ENCODE results near the gene BICDL2.
"Not testable (repeated sequence)": the region's sequence is repeated elsewhere in the genome, so short reads cannot be mapped to it uniquely, and the experiment has no call there.

BICDL2 gene

DNA sequence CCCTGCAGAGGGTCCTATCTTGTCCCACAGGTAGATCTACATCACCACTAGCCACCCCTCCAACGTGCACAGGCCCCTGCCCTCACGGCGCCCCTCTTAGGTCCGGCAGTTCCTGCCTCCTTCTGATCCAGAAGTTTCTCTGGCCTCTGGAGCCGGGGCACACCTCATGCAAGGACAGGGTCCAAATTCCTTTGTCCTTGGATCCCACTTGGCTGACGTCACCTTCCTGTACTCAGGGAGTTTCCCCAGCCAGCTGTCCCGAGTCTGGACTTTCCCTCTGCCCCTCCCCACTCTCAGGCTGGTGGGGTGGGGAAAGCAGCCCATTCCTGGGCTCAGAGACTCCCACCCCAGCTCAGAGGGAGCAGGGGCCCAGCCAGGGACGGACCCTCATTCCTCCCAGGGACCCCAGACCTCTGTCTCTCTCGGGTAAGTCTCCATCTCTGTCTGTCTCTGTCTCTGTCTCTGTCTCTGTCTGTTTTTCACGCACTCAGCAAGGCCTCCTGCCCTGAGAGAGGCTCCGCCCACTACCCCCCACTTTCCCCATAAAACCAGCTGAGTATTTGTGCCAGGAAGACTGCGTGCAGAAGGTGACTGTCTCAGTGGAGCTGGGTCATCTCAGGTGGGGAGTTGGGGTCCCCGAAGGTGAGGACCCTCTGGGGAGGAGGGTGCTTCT, 28.5 kb upstream of the BICDL2 start, which contains the start of gene IL32:
IL32 (plus strand) TSS at position 572 of the 673 bp plus-strand sequence. CDS start 172 bp downstream, outside the sequence.
- DNase-seq (ENCODE audit: low read depth): peak; percentile 67

- DNase-seq (ENCODE audit: low read depth): no peak
These were observed 27.1 kb upstream of the BICDL2 start for GRCh38 chr16:3063625-3064386.

DNA sequence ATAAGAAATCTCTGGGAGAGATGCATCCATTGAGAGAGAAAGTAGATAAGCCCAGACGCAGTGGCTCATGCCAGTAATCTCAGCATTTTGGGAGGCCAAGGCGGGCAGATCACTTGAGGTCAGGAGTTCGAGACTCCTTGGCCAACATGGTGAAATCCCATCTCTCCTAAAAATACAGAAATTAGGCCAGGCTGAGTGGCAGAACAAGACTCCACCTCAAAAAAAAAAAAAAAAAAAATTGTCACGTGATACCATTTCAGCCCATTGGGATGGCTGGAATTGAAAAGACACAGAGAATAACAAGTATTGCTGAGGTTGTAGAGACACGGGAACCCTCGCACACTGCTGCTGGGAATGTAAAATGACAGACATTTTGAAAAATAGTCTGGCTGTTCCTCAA, 25.8 kb upstream of the BICDL2 start:
- no peak for DNase-seq (ENCODE audit: low read depth)

DNA sequence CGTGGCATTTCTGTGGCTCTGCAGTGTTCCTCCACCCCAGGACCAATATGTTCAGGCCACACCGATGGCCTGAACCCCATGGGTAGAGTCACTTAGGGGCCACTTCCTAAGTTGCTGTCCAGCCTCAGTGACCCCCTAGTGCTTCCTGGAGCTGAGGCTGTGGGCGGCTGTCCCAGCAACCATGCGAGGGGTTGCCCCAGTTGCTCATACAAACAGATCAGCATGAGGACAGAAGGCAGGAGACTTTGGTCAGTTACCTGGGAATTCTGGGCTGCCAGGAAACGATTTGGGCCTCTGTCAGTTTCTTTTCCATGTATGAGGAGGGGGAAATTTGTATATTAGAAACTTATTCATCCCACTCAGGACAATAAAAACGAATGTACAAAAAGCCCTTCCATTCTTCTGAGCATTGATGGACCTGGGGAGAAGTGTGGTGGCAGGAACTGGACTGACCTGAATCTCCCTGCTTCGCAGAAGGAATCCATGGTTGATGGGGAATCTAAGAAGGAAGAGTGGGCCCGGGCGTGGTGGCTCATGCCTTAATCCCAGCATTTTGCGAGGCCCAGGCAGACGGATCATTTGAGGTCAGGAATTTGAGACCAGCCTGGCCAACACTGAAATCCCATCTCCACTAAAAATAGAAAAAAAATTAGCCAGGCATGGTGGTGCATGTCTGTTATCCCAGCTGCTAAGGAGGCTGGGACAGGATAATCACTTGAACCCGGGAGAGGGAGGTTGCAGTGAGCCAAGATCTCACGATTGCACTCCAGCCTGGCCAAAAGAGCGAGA, 23.8 kb upstream of the BICDL2 start:
- DNase-seq (ENCODE audit: low read depth): no peak

DNA sequence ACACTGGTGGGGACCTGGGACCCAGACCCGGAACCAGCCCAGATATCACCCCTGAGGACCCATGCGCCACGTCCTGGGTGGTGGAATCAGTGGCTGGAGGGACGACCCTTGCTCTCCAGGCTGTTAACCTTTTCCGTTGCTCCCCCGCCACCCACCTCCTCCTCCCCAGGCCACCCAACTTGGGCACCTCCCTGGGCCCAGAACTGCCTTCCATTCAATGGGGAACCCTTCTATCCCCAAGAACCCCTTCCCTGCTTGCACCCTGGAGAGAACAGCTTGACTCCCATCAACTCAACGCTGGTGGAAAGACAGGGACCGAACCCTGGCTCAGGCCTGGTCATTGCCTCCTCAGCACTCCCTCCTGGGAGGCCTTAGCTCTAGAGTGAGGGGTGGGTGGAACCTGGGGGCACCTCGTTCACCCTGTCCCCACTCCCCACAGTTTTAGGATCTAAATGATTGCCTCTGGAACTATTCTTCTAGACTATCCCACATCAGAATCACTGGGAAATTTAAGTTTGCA, 23.0 kb upstream of the BICDL2 start:
- no peak for DNase-seq (ENCODE audit: low read depth)

DNA sequence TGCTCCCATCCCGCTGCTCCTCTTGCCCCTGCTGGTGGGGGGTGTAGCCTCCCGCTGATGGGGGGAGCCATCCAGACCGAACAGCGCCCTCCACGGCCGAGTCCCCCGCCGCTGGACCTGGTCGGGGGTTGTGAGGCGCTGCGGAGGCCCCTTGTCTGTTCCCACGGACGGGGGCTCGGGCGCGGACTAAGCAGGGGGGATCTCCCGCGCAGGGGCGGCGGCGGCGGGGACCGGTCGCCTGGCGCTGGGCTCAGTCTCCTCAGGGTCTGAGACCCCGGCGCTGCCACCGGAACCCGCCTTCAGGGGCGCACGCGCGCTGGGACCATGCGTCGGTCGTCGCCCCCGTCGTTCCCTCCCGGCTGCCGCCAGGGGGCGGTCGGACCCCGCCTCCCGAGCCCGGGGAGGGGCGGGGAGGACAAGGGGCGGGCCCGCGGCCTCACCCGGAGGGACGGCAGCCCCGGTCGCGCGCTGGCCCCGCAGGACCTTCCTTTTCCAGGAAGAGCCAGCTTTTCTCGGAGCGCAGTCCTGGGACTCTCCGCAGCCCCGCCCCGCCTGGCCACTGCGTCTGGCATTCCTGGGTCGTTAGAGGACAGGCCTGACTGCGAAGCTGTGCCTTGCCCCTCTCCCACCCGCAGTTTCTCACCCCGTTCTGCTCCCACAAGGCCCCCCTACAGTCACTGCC, 22.4 kb upstream of the BICDL2 start:
- DNase-seq (ENCODE audit: low read depth): peak; percentile 90

DNA sequence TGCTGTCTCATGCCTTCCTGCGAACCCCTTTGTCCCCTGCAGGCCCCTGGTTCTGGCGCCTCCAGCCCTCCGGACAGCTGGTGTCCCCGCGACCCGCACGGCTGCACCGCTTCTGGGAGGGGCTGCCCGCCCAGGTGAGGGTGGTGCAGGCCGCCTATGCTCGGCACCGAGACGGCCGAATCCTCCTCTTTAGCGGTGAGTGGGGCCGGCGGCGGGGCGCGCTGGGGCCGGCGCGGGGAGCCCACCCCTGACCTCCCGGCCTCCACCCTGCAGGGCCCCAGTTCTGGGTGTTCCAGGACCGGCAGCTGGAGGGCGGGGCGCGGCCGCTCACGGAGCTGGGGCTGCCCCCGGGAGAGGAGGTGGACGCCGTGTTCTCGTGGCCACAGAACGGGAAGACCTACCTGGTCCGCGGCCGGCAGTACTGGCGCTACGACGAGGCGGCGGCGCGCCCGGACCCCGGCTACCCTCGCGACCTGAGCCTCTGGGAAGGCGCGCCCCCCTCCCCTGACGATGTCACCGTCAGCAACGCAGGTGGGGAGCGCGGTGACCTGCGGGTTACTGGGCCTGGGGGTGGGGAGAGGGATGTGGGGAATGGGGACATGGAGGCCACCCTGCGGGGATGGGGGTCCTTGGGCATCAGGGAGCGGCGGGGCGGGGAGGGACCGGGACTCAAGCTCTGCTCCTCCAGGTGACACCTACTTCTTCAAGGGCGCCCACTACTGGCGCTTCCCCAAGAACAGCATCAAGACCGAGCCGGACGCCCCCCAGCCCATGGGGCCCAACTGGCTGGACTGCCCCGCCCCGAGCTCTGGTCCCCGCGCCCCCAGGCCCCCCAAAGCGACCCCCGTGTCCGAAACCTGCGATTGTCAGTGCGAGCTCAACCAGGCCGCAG, 21.6 kb upstream of the BICDL2 start:
- DNase-seq (ENCODE audit: low read depth): no peak

DNA sequence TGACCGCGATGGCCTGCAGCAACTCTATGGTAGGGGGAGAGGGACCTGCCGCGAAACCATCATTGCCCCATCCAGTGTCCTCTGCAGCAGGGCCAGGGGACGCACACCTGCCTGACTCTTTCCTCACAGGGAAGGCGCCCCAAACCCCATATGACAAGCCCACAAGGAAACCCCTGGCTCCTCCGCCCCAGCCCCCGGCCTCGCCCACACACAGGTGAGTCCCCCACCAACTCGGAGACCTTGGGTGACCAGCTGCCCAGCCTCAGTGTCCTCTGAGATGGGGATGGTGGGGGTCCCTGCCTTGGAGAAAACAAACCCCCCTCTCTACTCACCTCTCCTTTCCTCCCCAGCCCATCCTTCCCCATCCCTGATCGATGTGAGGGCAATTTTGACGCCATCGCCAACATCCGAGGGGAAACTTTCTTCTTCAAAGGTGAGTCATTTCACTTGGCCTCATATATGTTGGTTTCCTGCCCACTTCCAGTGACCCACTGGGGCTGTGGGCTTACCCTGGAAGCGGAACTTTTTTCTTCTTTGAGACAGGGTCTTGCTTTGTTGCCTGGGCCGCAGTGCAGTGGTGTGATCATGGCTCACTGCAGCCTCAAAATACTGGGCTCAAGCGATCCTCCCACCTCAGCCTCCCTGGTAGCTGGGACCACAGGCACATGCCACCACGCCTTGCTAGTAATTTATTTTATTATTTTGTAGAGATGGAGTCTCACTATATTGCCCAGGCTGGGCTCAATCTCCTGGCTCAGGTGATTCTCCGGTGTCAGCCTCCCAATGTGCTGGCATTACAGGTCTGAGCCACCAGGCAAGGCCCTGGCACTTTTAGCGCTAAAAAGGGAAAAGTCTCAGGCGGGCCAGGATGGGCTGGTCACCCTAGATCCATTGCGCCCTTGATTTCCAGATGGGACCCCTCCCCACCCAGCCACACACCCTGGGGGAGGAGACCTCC, 20.7 kb upstream of the BICDL2 start:
- no peak for DNase-seq (ENCODE audit: low read depth)

DNA sequence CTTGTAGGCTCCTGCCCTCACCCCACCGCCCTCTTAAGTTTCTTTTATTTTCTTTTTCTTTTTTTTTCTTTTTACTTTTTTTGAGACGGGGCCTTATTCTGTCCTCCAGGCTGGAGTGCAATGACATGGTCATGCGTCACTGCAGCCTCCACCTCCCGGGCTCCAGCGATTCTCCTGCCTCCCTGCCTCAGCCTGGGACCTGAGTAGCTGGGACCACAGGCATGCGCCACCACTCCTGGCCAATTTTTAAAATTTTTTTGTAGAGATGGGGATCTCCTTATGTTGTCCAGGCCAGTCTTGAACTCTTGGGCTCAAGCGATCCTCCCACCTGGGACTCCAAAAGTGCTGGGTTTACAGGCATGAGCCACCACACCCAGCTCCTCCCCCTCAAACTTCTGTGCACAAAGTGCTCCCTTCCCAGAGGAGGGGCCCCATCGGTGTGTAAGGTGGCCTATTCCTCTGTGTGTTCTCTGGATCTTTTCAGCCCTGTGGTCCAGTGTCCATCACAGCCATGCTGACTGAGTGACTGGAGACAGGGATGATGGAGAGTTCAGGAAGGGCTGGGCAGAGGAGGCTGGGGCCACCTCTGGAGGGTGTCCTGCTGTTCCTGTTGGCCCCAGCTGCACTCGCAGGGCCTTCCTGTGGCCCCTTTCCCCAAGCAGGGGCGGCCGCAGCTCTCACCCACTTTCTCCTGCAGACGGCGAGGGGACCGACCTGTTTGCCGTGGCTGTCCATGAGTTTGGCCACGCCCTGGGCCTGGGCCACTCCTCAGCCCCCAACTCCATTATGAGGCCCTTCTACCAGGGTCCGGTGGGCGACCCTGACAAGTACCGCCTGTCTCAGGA, 19.8 kb upstream of the BICDL2 start:
- DNase-seq (ENCODE audit: low read depth): no peak

DNA sequence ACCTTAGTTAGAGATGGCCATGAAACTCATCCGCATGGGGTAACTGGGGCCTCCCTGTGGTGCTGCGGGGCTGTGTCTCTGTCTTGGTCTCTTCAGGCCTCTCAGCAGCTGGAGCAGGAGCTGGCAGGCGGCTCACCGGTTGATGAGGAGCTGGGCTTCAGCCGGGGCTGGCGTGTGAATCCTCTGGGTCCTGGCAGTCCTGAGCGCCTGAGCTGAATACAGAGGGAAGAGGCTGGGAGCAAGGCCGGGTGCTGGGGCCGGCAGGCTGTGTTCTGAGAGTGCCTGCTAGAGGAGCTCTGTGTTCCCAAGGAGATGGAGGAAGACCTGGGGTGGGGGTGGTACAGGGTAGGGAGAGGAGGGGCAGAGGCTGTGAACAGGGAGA, 19.0 kb upstream of the BICDL2 start:
- DNase-seq (ENCODE audit: low read depth): not testable (repeated sequence)

DNA sequence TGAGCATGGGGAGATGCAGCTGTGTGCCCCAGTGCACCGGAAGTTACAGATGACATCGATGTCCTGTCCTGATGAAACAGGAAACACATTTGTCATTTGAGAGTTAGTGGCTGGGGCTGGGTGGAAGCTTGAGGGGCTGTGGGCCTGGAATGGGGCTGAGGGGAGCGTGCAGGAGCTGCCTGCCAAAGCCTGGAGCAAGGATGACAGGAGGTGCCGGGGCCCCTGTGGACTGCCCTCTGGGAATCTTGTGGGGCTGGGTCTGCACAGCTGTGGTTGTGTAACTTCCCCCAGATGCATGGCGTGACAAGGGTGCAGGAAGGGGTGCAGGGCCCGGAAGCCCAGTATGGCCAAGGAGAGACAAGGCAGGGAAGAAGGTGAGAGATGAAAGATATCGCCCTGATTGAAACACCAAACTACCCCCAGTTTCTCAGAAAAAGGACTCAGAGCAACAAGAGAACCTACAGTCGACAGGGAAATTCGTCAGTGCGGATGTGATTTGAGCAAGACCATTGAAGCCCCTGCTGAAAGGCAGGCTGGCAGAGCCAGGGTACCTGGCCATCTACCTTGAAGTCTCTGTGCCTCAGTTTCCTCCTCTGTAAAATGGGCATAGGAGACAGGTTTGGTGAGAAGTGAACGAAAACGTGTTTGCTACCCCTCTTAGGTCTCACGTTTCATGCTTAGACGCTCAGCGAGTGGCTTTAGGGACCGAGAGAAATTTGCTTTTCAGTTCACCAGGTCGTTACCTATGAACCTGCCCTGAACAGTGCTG, 18.4 kb upstream of the BICDL2 start:
- DNase-seq (ENCODE audit: low read depth): no peak

DNA sequence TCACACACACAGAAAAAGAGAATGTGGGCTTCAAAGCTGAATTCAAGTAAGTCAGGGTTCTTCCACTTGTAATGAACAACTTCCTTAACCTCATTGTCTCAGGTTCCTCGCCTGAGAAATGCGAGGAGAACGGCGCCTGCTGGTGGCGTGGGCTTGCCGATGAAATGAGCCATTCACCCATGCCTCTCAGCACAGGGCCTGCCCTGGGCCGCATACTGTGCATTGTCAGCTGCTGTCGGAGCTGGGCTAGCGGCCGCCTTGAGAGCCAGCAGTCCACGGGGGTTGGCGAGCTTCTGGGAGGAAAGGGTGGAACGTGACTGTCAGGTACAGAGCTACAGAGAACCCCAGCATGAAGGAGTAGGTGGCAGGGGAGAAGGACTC, 16.6 kb upstream of the BICDL2 start:
- not testable (repeated sequence) for DNase-seq (ENCODE audit: low read depth)

DNA sequence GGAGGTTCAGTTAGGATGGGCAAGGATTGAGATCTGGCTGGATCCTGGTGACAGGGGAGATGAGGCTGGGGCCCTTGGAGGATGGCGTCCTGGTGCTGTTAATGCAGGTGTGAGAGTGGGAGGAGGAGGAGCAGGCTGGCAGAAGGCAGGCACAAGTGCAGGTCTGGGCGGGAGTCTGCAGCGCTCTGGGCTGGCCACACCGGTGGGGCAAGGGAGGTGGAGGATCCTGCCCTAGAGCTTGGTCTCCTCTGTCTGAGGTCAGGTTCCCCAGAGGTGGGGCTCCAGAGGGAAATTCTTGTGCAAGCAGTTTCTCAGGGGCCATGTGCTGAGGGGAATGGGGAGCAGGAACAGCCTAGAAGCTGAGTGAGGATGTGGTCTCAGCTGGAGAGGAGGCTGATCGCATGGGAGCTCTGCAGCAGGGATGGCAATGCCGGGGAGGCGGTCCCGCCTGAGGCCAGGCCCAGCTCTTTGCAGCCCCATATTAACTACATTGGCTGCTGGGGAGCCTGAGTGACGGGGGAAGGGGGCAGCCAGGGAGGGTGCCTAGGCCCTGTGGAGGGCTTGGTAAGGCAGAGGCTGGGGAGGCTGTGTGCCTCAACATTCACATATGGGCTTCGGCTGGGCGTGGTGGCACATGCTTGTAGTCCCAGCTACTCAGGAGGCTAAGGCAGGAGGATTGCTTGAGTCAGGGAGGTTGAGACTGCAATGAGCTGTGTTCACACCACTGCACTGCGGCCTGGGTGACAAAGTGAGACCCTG, 16.0 kb upstream of the BICDL2 start:
- DNase-seq (ENCODE audit: low read depth): not testable (repeated sequence)

GRCh38 chr16:3051494-3051893, 14.8 kb upstream of the BICDL2 start:
- no peak for DNase-seq (ENCODE audit: low read depth)

- DNase-seq (ENCODE audit: low read depth): no peak
These were observed 14.3 kb upstream of the BICDL2 start for GRCh38 chr16:3051009-3051408.

- no peak for DNase-seq (ENCODE audit: low read depth)
These were observed 13.7 kb upstream of the BICDL2 start for GRCh38 chr16:3050487-3050886.

DNA sequence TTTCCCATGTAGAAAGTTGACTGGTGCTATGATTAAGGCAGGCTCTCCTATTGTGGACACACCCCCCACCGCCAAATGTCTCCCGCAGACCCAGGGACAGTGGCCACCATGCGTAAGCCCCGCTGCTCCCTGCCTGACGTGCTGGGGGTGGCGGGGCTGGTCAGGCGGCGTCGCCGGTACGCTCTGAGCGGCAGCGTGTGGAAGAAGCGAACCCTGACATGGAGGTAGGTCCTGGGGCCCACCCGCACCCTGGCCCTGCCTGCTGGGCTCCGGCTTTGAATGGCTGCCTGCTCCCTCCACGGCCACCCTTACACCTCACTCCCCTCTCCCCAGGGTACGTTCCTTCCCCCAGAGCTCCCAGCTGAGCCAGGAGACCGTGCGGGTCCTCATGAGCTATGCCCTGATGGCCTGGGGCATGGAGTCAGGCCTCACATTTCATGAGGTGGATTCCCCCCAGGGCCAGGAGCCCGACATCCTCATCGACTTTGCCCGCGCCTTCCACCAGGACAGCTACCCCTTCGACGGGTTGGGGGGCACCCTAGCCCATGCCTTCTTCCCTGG, 13.3 kb upstream of the BICDL2 start:
- DNase-seq (ENCODE audit: low read depth): no peak
